Stimulated activated CD4-positive, alpha-beta T cell treated with anti-CD3 and anti-CD28 coated beads, Interleukin-4, amount 100 ng/mL, for 1 hour (primary cell): ENCODE data around the gene DDX31.

Source experiments
- DNase-seq: peaks from one replicate; pipeline ENCODE4 v3.0.0-alpha.2; 2020

The DDX31 gene

GRCh38 chr9:132592451-132592850 is 77.3 kb downstream of the DDX31 start:
- DNase-seq = no peak

GRCh38 chr9:132591751-132592314 is 78.0 kb downstream of the DDX31 start:
- DNase-seq = no peak

- no peak for DNase-seq
These were observed 78.5 kb downstream of the DDX31 start for GRCh38 chr9:132591244-132591643.

GRCh38 chr9:132590318-132591182 is 79.2 kb downstream of the DDX31 start:
- no peak for DNase-seq

- DNase-seq = no peak
These were observed 79.8 kb downstream of the DDX31 start for GRCh38 chr9:132590037-132590317.

GRCh38 chr9:132589148-132590036 is 80.4 kb downstream of the DDX31 start:
- no peak for DNase-seq

GRCh38 chr9:132588501-132589147 is 81.2 kb downstream of the DDX31 start:
- DNase-seq = no peak

GRCh38 chr9:132588098-132588497 is 81.7 kb downstream of the DDX31 start:
- DNase-seq = no peak

GRCh38 chr9:132587592-132587955 is 82.2 kb downstream of the DDX31 start:
- no peak for DNase-seq

GRCh38 chr9:132586830-132587591 is 82.8 kb downstream of the DDX31 start:
- no peak for DNase-seq

- no peak for DNase-seq
These were observed 83.6 kb downstream of the DDX31 start for GRCh38 chr9:132585954-132586829.

- no peak for DNase-seq
These were observed 84.9 kb downstream of the DDX31 start for GRCh38 chr9:132584601-132585560.

- DNase-seq = no peak
These were observed 86.0 kb downstream of the DDX31 start for GRCh38 chr9:132583584-132584304.

- no peak for DNase-seq
These were observed 86.8 kb downstream of the DDX31 start for GRCh38 chr9:132582786-132583583.

- no peak for DNase-seq
These were observed 87.5 kb downstream of the DDX31 start, which contains the start of gene BARHL1 for GRCh38 chr9:132582276-132582785. TSS of gene BARHL1 (plus strand) at chr9:132582606. CDS start at chr9:132582798, 192 bp downstream.

- DNase-seq = no peak
These were observed 90.4 kb downstream of the DDX31 start for GRCh38 chr9:132579427-132579798.

- DNase-seq = no peak
These were observed 91.3 kb downstream of the DDX31 start for GRCh38 chr9:132578367-132578932.

- DNase-seq = no peak
These were observed 92.7 kb downstream of the DDX31 start for GRCh38 chr9:132577119-132577518.
